GM19239 (cell line): ENCODE results near the gene DUOX2.
"Not testable (repeated sequence)": the region's sequence is repeated elsewhere in the genome, so short reads cannot be mapped to it uniquely, and the experiment has no call there.

ENCODE experiments used
- DNase-seq: peaks from one replicate; pipeline ENCODE4 v3.0.0; 2011; ENCODE audit warnings: low spot score; ENCODE audit not compliant: insufficient read length
- FAIRE-seq: peaks from 2 replicates; lab custom pipeline; 2011; peaks lifted over from hg19 to GRCh38; lab: Jason Lieb, UNC

DUOX2 gene

GRCh38 chr15:45104170-45104569, 9.8 kb downstream of the DUOX2 start:
- DNase-seq, FAIRE-seq: not testable (repeated sequence)

- no peak for FAIRE-seq
- DNase-seq = no peak
Measured at GRCh38 chr15:45102226-45102625, 11.7 kb downstream of the DUOX2 start.

- FAIRE-seq (no peak), DNase-seq (no peak)
Measured at GRCh38 chr15:45101749-45102148, 12.2 kb downstream of the DUOX2 start.

GRCh38 chr15:45100884-45101625, 12.9 kb downstream of the DUOX2 start:
- DNase-seq (no peak), FAIRE-seq (no peak)

GRCh38 chr15:45099549-45100165, 14.3 kb downstream of the DUOX2 start:
- FAIRE-seq = no peak
- DNase-seq = no peak

GRCh38 chr15:45097466-45097865, 16.5 kb downstream of the DUOX2 start:
- FAIRE-seq = no peak
- no peak for DNase-seq

- no peak for FAIRE-seq
- DNase-seq = no peak
Measured at GRCh38 chr15:45095661-45096060, 18.3 kb downstream of the DUOX2 start.

GRCh38 chr15:45094358-45094730, 19.6 kb downstream of the DUOX2 start:
- FAIRE-seq = no peak

GRCh38 chr15:45093622-45094357, 20.2 kb downstream of the DUOX2 start:
- no peak for DNase-seq
- no peak for FAIRE-seq

More at GRCh38 chr15:45094358-45094730, 19.6 kb downstream of the DUOX2 start:
- DNase-seq = no peak

- DNase-seq (no peak), FAIRE-seq (no peak)
Measured at GRCh38 chr15:45093013-45093412, 21.0 kb downstream of the DUOX2 start.

GRCh38 chr15:45091576-45091975, 22.4 kb downstream of the DUOX2 start:
- FAIRE-seq (no peak), DNase-seq (no peak)

- DNase-seq = no peak
- FAIRE-seq = no peak
Measured at GRCh38 chr15:45091161-45091560, 22.8 kb downstream of the DUOX2 start.

- no peak for FAIRE-seq
Measured at GRCh38 chr15:45089712-45090373, 24.1 kb downstream of the DUOX2 start.

GRCh38 chr15:45088801-45089711, 24.9 kb downstream of the DUOX2 start:
- DNase-seq (no peak), FAIRE-seq (no peak)

More at GRCh38 chr15:45089712-45090373, 24.1 kb downstream of the DUOX2 start:
- DNase-seq = no peak

- no peak for DNase-seq
- FAIRE-seq = no peak
Measured at GRCh38 chr15:45087513-45087912, 26.5 kb downstream of the DUOX2 start.

- DNase-seq = no peak
- no peak for FAIRE-seq
Measured at GRCh38 chr15:45084163-45084562, 29.8 kb downstream of the DUOX2 start.

GRCh38 chr15:45083223-45083622, 30.7 kb downstream of the DUOX2 start:
- DNase-seq (no peak), FAIRE-seq (no peak)

- not testable (repeated sequence) for DNase-seq, FAIRE-seq
Measured at GRCh38 chr15:45082412-45082811, 31.6 kb downstream of the DUOX2 start.

- DNase-seq, FAIRE-seq: not testable (repeated sequence)
Measured at GRCh38 chr15:45080593-45080992, 33.4 kb downstream of the DUOX2 start.
